Activated CD8-positive, alpha-beta memory T cell treated with anti-CD3 and anti-CD28 coated beads, Interleukin-2, amount 50 U/mL, for 1 hour (primary cell): ENCODE results near the gene TDRD3.
"Not testable (repeated sequence)": the region's sequence is repeated elsewhere in the genome, so short reads cannot be mapped to it uniquely, and the experiment has no call there.

Experiments used
- DNase-seq: peaks from one replicate; pipeline ENCODE4 v3.0.0-alpha.2; 2020; ENCODE audit errors: extremely low read depth

Gene TDRD3

DNA sequence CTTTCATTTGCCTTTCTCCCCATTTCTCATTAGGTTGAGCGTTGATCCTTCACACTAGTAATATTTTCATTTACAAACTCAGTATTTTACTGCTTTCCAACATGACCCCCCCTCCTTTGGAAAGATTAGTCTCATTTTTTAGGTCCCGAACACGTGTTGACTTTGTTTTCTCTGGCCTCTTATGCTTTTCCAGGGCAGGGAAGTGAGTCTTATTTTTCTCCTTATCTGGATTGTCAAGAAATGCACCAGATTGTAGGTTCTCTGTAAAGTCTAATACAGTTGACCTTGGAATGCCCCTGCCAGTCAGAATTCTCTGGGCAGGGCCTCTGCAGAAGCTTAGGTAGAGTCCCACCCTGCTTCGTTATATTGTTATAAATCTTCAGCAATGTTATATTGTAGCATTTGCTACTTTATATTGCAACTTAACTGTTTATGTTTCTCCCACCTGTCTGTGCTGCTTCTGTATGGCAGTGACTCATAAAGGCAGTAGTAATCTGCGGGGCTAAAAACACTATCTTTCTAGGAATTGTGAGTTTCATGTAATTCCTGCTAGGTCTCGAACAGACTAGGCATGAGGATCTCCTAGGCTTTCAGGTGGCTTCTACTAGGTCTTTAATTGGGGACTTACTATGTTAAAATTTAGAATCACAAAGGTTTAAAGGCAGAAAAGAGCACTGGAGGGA, 2.0 kb downstream of the TDRD3 start:
- no peak for DNase-seq

DNA sequence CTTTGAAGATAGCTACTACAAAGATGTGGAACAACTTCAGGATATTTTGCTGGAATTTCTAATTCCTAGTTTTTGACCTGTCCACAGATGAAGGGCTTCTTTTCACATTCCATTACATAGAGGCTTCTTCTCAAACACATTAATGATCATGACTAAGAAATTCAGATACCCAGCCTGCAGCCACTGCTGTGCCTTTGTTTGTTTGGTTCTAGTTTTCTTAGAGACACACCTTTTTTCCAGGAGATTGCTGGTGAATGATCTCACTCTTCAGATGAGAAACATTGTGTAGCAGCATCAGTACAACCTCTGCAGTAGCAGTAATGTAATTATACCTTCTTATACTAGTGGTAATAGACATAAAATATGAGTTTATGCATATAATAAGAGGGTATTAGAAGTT, 5.0 kb downstream of the TDRD3 start:
- no peak for DNase-seq

GRCh38 chr13:60407095-60407494, 10.1 kb downstream of the TDRD3 start:
- no peak for DNase-seq

DNA sequence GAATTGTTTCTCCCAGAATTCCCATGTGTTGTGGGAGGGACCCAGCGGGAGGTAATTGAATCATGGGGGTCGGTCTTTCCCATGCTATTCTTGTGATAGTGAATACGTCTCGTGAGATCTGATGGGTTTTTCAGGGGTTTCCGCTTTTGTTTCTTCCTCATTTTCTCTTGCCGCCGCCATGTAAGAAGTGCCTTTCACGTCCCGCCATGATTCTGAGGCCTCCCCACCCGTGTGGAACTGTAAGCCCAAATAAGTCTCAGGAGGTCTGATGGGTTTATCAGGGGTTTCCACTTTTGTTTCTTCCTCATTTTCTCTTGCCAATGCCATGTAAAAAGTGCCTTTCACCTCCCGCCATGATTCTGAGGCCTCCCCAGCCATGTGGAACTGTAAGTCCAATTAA, 10.8 kb downstream of the TDRD3 start:
- not testable (repeated sequence) for DNase-seq

DNA sequence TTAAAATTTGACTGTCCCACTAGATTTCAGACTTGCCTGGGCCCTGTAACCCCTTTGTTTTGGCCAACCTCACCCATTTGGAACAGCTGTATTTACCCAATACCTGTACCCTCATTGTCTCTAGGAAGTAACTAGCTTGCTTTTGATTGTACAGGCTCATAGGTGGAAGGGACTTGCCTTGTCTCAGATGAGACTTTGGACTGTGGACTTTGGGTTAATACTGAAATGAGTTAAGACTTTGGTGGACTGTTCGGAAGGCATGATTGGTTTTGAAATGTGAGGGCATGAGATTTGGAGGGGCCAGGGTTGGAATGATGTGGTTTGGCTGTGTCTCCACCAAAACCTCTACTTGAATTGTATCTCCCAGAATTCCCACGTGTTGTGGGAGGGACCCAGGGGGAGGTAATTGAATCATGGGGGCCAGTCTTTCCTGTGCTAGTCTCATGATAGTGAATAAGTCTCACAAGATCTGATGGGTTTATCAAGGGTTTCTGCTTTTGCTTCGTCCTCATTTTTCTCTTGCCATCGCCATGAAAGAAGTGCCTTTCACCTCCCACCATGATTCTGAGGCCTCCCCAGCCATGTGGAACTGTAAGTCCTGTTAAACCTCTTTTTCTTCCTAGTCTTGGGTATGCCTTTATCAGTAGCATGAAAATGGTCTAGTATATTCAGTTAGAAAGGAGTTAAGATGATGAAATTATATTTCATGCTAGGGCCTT, 12.7 kb downstream of the TDRD3 start:
- DNase-seq, result not testable (repeated sequence)

GRCh38 chr13:60410299-60410698, 13.3 kb downstream of the TDRD3 start:
- DNase-seq, result no peak

DNA sequence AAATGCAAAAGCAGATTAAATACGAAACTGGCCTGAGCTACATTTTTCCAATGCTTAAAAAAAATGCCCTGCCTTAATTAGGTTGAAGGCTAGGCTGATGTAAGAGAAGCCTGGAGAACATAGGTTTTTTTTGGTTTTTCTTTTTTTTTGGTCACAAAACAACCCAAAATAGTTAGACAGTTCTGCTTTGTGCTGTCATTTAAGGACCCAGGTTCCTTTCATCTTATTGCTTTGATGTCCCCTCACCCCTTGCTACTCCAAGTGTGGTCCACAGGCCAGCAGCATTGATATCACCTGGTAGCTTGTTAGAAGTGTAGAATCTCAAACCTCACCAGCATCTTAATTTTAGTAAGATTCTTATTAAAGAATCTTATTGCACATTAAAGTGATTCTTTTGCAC, 14.4 kb downstream of the TDRD3 start:
- DNase-seq, result no peak

GRCh38 chr13:60411983-60412382, 15.0 kb downstream of the TDRD3 start:
- DNase-seq, result no peak

DNA sequence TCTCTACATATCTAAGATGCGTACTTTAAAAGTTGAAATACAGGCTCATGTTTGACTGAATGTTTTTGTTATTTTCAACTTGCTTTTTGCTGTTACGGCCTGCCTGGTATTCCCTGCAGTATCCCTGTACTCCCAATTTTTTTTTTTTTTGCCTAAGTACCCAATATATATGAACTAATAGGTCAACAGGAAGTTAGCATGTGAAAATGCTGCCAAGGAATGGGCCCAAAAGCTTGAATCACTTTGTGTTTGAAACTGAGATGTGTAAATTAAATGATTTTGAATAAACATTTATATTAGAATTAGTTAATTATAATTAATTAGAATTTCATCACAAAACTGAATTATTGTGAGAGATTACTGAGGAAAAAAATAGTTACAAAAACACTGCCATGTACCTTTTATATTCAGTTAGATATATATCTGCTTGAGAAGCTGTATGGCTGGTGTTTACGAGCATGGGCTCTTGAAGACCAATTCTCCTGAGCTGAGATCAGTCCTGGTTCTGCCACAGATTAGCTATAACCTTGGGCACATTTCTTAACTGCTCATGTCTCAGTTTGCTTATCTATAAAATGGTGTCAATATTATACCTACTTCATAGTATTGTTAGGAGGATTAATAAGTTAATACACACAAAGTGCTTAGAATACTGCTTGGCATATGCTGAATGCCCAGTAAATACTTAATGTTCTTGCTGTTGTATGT, 16.0 kb downstream of the TDRD3 start:
- DNase-seq, result no peak

- no peak for DNase-seq
Measured at GRCh38 chr13:60414177-60414576, 17.2 kb downstream of the TDRD3 start.

DNA sequence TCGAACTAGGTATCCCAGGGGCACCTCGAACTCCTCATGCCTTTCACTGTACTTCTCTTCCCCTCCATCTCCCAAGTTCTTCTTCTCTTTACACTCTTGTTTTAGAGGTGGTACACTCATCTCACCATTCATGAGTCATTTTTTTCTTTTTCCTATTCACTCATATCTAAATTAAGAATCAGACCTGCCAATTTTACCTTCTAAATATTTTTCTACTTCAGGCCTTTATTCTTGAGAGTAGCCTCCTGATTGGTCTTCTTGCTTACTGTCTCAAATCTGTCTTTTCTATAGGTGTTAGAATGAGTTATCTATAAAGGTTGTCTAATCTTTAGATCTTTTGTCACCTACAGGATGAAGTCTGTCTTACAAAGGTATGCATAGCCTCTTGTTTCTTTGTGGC, 20.7 kb downstream of the TDRD3 start:
- DNase-seq, result no peak

DNA sequence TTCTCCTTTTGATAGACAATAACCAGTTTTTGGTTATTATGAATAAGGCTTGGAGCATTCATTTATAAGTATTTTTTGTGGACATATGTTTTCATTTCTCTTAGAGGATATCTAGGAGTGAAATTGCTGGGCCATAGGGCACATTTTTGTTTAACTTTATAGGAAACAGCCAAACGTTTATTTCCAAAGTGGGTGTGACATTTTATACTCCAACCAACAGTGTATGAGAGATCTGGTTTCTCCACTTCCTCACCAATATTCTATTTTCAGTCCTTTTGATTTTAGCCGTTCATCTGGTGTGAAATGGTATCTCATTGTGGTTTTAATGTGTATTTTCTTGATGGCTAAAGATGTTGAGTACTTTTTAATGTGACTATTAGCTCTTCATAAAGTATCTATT, 21.9 kb downstream of the TDRD3 start:
- DNase-seq, result no peak

DNA sequence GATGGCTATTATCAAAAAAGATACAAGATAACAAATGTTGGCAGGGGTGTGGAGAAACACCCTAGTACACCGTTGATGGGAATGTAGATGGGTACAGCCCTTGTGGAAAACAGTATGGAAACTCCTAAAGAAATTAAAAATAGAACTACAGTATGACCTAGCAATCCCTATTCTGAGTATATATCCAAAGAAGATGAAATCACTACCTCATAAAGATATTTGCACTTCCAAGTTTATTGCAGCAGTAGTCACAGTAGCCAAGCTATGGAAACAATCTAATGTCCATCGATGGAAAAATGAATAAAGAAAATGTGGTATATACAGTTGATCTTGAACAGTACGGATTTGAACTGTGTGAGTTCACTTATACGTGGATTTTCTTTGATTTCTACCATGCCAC, 28.3 kb downstream of the TDRD3 start:
- no peak for DNase-seq

GRCh38 chr13:60426075-60426474, 29.1 kb downstream of the TDRD3 start:
- DNase-seq, result no peak

GRCh38 chr13:60427285-60427684, 30.3 kb downstream of the TDRD3 start:
- DNase-seq, result no peak

DNA sequence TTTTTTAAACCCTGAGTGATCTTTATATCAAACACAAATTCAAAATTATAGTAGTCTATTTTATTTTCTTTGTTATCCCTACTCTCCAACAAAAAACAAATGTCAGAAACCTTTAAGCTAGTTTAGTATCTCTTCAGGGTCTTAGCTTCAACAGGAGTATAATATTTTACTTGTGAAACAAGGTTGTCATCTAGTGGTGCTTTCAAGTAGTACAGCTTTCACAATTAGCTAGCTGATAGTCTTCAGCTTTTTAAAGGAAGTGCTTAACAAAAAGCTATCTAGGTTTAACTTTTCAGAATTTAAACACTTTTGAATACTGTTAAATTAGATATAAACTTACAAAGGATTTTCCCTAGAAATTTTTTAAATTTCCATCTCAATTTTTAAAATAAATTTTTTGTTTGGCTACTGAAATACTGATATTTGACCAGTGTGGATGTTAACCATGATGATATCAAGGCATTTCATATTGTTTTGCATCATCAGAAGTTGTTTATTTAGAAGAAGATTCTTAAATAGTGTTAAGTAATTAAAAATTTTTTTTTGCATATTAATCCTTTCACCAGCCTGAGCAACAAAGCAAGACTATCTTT, 34.2 kb downstream of the TDRD3 start:
- no peak for DNase-seq

GRCh38 chr13:60433505-60433904, 36.5 kb downstream of the TDRD3 start:
- DNase-seq, result no peak

GRCh38 chr13:60435762-60436374, 38.8 kb downstream of the TDRD3 start:
- DNase-seq, result no peak

DNA sequence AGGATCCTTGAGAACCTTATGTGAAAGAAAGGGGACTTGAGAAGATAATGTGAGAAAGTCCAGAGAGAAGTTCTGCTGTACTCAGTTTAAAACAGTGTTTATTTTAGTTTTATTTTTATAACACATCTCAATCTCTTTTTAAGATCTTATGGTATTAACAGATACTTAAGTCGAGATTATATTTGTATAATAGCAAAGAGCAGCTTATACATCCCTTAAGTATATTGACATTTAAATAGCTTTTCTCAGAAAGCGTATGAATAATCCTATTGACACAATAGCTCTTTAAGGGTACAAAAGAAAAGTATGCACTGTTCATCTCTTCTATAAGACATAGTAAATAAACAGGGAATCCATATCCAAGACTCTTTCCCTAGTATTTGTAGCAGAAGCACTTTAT, 42.2 kb downstream of the TDRD3 start:
- no peak for DNase-seq

GRCh38 chr13:60441761-60442160, 44.7 kb downstream of the TDRD3 start:
- DNase-seq, result no peak

- no peak for DNase-seq
Measured at GRCh38 chr13:60448907-60449510, 52.0 kb downstream of the TDRD3 start.

GRCh38 chr13:60453490-60453889, 56.5 kb downstream of the TDRD3 start:
- DNase-seq, result no peak
